H1 (cell line): Measurements from ENCODE around the gene TTC9.

Experiments
- CHD2 ChIP-seq: IDR thresholded peaks from 2 replicates; pipeline ENCODE4 v1.6.1; 2012; ENCODE audit warnings: low read length, improper control_type of control experiment
- EP300 ChIP-seq, 2 experiments: IDR thresholded peaks; 1 replicate in 1 of 2; 2 replicates in 1 of 2; pipeline ENCODE4 v1.6.1; 2011 to 2012; ENCODE audit warnings: low read depth in 2 of 2, low read length in 2 of 2, mild to moderate bottlenecking in 2 of 2, borderline replicate concordance in 1 of 2, inconsistent platforms in 1 of 2, moderate library complexity in 1 of 2
- EZH2 ChIP-seq: fragments of 200-600 bp; sonication (generic); IDR thresholded peaks from 2 replicates; pipeline ENCODE4 v1.7.1; 2012; ENCODE audit warnings: low read depth, mild to moderate bottlenecking, moderate library complexity, low read length, inconsistent platforms; ENCODE audit not compliant: severe bottlenecking
- KDM1A ChIP-seq: fragments of 200-600, 300-600 bp; sonication (generic); IDR thresholded peaks from 2 replicates; pipeline ENCODE4 v1.7.1; 2016; ENCODE audit warnings: mild to moderate bottlenecking, low read length, borderline replicate concordance
- NRF1 ChIP-seq: IDR thresholded peaks from 2 replicates; pipeline ENCODE4 v1.6.1; 2011; ENCODE audit warnings: mild to moderate bottlenecking, low read depth, low read length, improper control_type of control experiment
- POLR2A ChIP-seq, 2 experiments: IDR thresholded peaks; 1 replicate in 1 of 2; 2 replicates in 1 of 2; pipeline ENCODE4 v1.6.1; 2011; ENCODE audit warnings: low read depth in 2 of 2, low read length in 2 of 2, mild to moderate bottlenecking in 2 of 2; ENCODE audit errors: control extremely low read depth in 1 of 2
- POLR2AphosphoS5 ChIP-seq: IDR thresholded peaks from 2 replicates; pipeline ENCODE4 v1.6.1; 2011; ENCODE audit warnings: low read depth, low read length
- RAD21 ChIP-seq, 2 experiments: IDR thresholded peaks in 1 of 2; conservative IDR thresholded peaks in 1 of 2; 2 replicates each; pipeline ENCODE4 v1.6.1; 2011; ENCODE audit warnings: low read depth in 2 of 2, low read length in 2 of 2, improper control_type of control experiment in 1 of 2, inconsistent platforms in 1 of 2, mild to moderate bottlenecking in 1 of 2, moderate library complexity in 1 of 2
- RNF2 ChIP-seq: fragments of 200-900, 300-1000 bp; sonication (generic); IDR thresholded peaks from 2 replicates; pipeline ENCODE4 v1.7.1; 2016; ENCODE audit warnings: borderline replicate concordance, low read depth, mild to moderate bottlenecking, antibody characterized with exemption, low read length; ENCODE audit not compliant: poor library complexity, severe bottlenecking; ENCODE audit errors: missing control alignments
- SIN3A ChIP-seq, 2 experiments: IDR thresholded peaks in 1 of 2; conservative IDR thresholded peaks in 1 of 2; 2 replicates each; pipeline ENCODE4 v1.6.1; 2011 to 2012; ENCODE audit warnings: low read length in 2 of 2, improper control_type of control experiment in 1 of 2, low read depth in 1 of 2, mild to moderate bottlenecking in 1 of 2
- TF ChIP-seq, protein P1 (sequence below), 3 experiments: IDR thresholded peaks; 1 replicate in 2 of 3; 2 replicates in 1 of 3; pipeline versions ENCODE4 v1.5.1 to v1.6.1; 2011; ENCODE audit warnings: low read length in 3 of 3, mild to moderate bottlenecking in 3 of 3, inconsistent platforms in 2 of 3, low read depth in 1 of 3, moderate library complexity in 1 of 3; ENCODE audit not compliant: insufficient read depth in 1 of 3; ENCODE audit errors: control extremely low read depth in 1 of 3
- TF ChIP-seq, protein P2 (sequence below): IDR thresholded peaks from 2 replicates; pipeline ENCODE4 v1.6.1; 2011; ENCODE audit warnings: low read depth, mild to moderate bottlenecking, low read length; ENCODE audit not compliant: insufficient read depth

DNA sequence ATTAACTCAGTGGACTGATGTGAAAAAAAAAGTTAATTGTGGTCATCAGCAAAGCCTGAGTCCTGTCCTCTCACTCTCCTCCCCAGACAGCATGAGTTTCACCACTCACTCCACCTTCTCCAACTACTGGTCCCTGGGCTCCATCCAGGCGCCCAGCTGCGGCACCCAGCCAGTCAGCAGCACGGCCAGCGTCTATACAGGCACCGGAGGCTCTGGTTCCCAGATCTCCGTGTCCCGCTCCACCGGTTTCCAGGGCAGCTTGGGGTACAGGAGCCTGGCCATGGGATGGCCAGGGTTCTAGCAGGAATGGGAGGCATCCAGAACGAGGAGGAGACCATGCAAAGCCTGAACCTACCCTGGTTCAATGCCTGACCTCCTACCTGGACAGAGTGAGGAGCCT, 47.3 kb upstream of the TTC9 start:
- TF ChIP-seq EP300 (IDR thresholded peaks at IDR 0.05; ENCODE audit: borderline replicate concordance in 1 of 2, low read depth in 2 of 2, low read length in 2 of 2) (no peak), RAD21 (IDR thresholded peaks at IDR 0.05 in 1 of 2, conservative IDR thresholded peaks at IDR 0.05 in 1 of 2; ENCODE audit: low read depth in 2 of 2, low read length in 2 of 2) (no peak), NRF1 (no peak), CHD2 (no peak), POLR2AphosphoS5 (no peak), EZH2 (no peak), SIN3A (conservative IDR thresholded peaks at IDR 0.05 in 1 of 2, IDR thresholded peaks at IDR 0.05 in 1 of 2; ENCODE audit: low read depth in 1 of 2, low read length in 2 of 2) (no peak), POLR2A (IDR thresholded peaks at IDR 0.05; ENCODE audit: control extremely low read depth in 1 of 2, low read depth in 2 of 2, low read length in 2 of 2) (no peak), RNF2 (no peak), KDM1A (no peak)
- TF ChIP-seq, protein P1, sequence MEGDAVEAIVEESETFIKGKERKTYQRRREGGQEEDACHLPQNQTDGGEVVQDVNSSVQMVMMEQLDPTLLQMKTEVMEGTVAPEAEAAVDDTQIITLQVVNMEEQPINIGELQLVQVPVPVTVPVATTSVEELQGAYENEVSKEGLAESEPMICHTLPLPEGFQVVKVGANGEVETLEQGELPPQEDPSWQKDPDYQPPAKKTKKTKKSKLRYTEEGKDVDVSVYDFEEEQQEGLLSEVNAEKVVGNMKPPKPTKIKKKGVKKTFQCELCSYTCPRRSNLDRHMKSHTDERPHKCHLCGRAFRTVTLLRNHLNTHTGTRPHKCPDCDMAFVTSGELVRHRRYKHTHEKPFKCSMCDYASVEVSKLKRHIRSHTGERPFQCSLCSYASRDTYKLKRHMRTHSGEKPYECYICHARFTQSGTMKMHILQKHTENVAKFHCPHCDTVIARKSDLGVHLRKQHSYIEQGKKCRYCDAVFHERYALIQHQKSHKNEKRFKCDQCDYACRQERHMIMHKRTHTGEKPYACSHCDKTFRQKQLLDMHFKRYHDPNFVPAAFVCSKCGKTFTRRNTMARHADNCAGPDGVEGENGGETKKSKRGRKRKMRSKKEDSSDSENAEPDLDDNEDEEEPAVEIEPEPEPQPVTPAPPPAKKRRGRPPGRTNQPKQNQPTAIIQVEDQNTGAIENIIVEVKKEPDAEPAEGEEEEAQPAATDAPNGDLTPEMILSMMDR (IDR thresholded peaks at IDR 0.05; ENCODE audit: control extremely low read depth in 1 of 3, insufficient read depth in 1 of 3, low read depth in 1 of 3, low read length in 3 of 3): no peak
- TF ChIP-seq, protein P2, sequence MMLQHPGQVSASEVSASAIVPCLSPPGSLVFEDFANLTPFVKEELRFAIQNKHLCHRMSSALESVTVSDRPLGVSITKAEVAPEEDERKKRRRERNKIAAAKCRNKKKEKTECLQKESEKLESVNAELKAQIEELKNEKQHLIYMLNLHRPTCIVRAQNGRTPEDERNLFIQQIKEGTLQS: no peak
